Measurements from ENCODE around the gene CLDN1. TPM values are rescaled to one million over a fixed set of nuclear protein-coding genes. Genes with fewer than 3 reads are reported as not detected.

The CLDN1 gene
- total and polyA plus RNA-seq, 2 experiments from 2014 or later, result 46.9 to 106 TPM

- Histone ChIP-seq H3K27me3 (no peaks in the 10 kb centered on the region), H4K20me1 (ENCODE audit: insufficient read depth, poor library complexity, severe bottlenecking) (no peaks in the 10 kb centered on the region), H3K9me2 (replicated peaks; ENCODE audit: insufficient read depth) (no peaks in the 10 kb centered on the region), H3K4me2 (no peak overlapping the region), H3K79me2 (no peaks in the 10 kb centered on the region), H2AFZ (no peak overlapping the region), H3K4me1 (ENCODE audit: insufficient read depth) (no peaks in the 10 kb centered on the region), H3K27ac (no peak overlapping the region), H3K36me3 (replicated peaks; ENCODE audit: insufficient read depth, low read depth) (no peaks in the 10 kb centered on the region), H3K9me3 (ENCODE audit: low read depth) (no peaks in the 10 kb centered on the region), H3K4me3 (no peak overlapping the region)
- no peak for TF ChIP-seq CTCF (IDR thresholded peaks at IDR 0.05; ENCODE audit: poor library complexity)
- no peak for DNase-seq (ENCODE audit: low spot score)
- 63% methylated on average over 2 of the region's 2 CpGs for WGBS (ENCODE audit: low lambda C conversion rate, missing lambda C conversion rate)
Observed at GRCh38 chr3:190357468-190357867, 35.2 kb upstream of the CLDN1 start.

GRCh38 chr3:190356246-190356645 lies 34.0 kb upstream of the CLDN1 start:
- Histone ChIP-seq H3K4me3 (no peak overlapping the region), H3K27me3 (no peaks in the 10 kb centered on the region), H3K9me3 (ENCODE audit: low read depth) (no peaks in the 10 kb centered on the region), H3K36me3 (replicated peaks; ENCODE audit: insufficient read depth, low read depth) (no peaks in the 10 kb centered on the region), H2AFZ (no peak overlapping the region), H3K27ac (no peak overlapping the region), H3K79me2 (no peaks in the 10 kb centered on the region), H3K4me2 (no peak overlapping the region), H3K9me2 (replicated peaks; ENCODE audit: insufficient read depth) (no peaks in the 10 kb centered on the region), H4K20me1 (ENCODE audit: insufficient read depth, poor library complexity, severe bottlenecking) (no peaks in the 10 kb centered on the region), H3K4me1 (ENCODE audit: insufficient read depth) (no peaks in the 10 kb centered on the region)
- TF ChIP-seq CTCF (IDR thresholded peaks at IDR 0.05; ENCODE audit: poor library complexity) (no peak), EZH2 (IDR thresholded peaks at IDR 0.05; ENCODE audit: borderline replicate concordance) (no peak), EZH2phosphoT487 (IDR thresholded peaks at IDR 0.05; ENCODE audit: low read depth, severe bottlenecking, unreplicated experiment) (no peak)
- no peak for DNase-seq (ENCODE audit: low spot score)

GRCh38 chr3:190352861-190353457 lies 30.7 kb upstream of the CLDN1 start:
- no peak overlapping the region for H3K27ac ChIP-seq
- no peak for TF ChIP-seq CTCF (IDR thresholded peaks at IDR 0.05; ENCODE audit: poor library complexity)
- no peak for TF ChIP-seq EZH2 (IDR thresholded peaks at IDR 0.05; ENCODE audit: borderline replicate concordance)
- TF ChIP-seq EZH2phosphoT487 (IDR thresholded peaks at IDR 0.05; ENCODE audit: low read depth, severe bottlenecking, unreplicated experiment), result no peak
- H2AFZ ChIP-seq, result no peak overlapping the region
- no peaks in the 10 kb centered on the region for H3K36me3 ChIP-seq (replicated peaks; ENCODE audit: insufficient read depth, low read depth)
- 100% methylated on average over 1 of the region's 1 CpG for WGBS (ENCODE audit: low lambda C conversion rate, missing lambda C conversion rate)
- H3K4me2 ChIP-seq, result no peak overlapping the region
- no peaks in the 10 kb centered on the region for H3K4me1 ChIP-seq (ENCODE audit: insufficient read depth)
- no peak for DNase-seq (ENCODE audit: low spot score)
- H3K4me3 ChIP-seq, result no peak overlapping the region
- no peaks in the 10 kb centered on the region for H3K9me2 ChIP-seq (replicated peaks; ENCODE audit: insufficient read depth)
- no peaks in the 10 kb centered on the region for H4K20me1 ChIP-seq (ENCODE audit: insufficient read depth, poor library complexity, severe bottlenecking)
- H3K79me2 ChIP-seq, result no peaks in the 10 kb centered on the region
- H3K9me3 ChIP-seq (ENCODE audit: low read depth), result no peaks in the 10 kb centered on the region
- H3K27me3 ChIP-seq, result no peaks in the 10 kb centered on the region

- no peaks in the 10 kb centered on the region for H4K20me1 ChIP-seq (ENCODE audit: insufficient read depth, poor library complexity, severe bottlenecking)
- no peak for DNase-seq (ENCODE audit: low spot score)
- TF ChIP-seq EZH2 (IDR thresholded peaks at IDR 0.05; ENCODE audit: borderline replicate concordance), result no peak
- no peak for TF ChIP-seq CTCF (IDR thresholded peaks at IDR 0.05; ENCODE audit: poor library complexity)
- no peak for TF ChIP-seq EZH2phosphoT487 (IDR thresholded peaks at IDR 0.05; ENCODE audit: low read depth, severe bottlenecking, unreplicated experiment)
- H3K36me3 ChIP-seq (replicated peaks; ENCODE audit: insufficient read depth, low read depth), result no peaks in the 10 kb centered on the region
- no peaks in the 10 kb centered on the region for H3K79me2 ChIP-seq
- no peak overlapping the region for H3K27ac ChIP-seq
- peaks cover 9% of the 10 kb centered on the region for H3K4me1 ChIP-seq (ENCODE audit: insufficient read depth)
- no peak overlapping the region for H2AFZ ChIP-seq
- no peaks in the 10 kb centered on the region for H3K9me2 ChIP-seq (replicated peaks; ENCODE audit: insufficient read depth)
- no peaks in the 10 kb centered on the region for H3K27me3 ChIP-seq
- H3K9me3 ChIP-seq (ENCODE audit: low read depth), result no peaks in the 10 kb centered on the region
- H3K4me2 ChIP-seq, result no peak overlapping the region
- 91% methylated on average over 2 of the region's 2 CpGs for WGBS (ENCODE audit: low lambda C conversion rate, missing lambda C conversion rate)
- no peak overlapping the region for H3K4me3 ChIP-seq
Observed at GRCh38 chr3:190346541-190346940, 24.3 kb upstream of the CLDN1 start.

All from hepatocyte (in vitro differentiated cells).